Mucosa of descending colon (tissue), 3 donors: ENCODE data around the gene MRTFB. TPM values are rescaled to one million over a fixed set of nuclear protein-coding genes. Genes with fewer than 3 reads are reported as not detected.
A peak's percentile ranks its signal among the peaks of the same experiment; 100 is the strongest.

Source experiments
- ATAC-seq: fragments of 200-7000 bp; cut with Tn5 transposase; one replicate; pipeline ENCODE4 v1.9.1; 2020; ENCODE audit warnings: mild to moderate bottlenecking, moderate library complexity
- DNase-seq, 3 donors: peaks; one replicate each; pipeline ENCODE4 v3.0.0-alpha.2; 2020
- H3K36me3 ChIP-seq: fragments of 200-600 bp; one replicate; pipeline ENCODE4 v1.8.0; 2021; ENCODE audit warnings: low read depth, mild to moderate bottlenecking
- H3K4me1 ChIP-seq: fragments of 200-600 bp; one replicate; pipeline ENCODE4 v1.8.0; 2021; ENCODE audit warnings: low read depth, mild to moderate bottlenecking
- H3K4me3 ChIP-seq: fragments of 200-600 bp; one replicate; pipeline ENCODE4 v1.8.0; 2021; ENCODE audit warnings: mild to moderate bottlenecking
- H3K9me3 ChIP-seq: fragments of 200-600 bp; one replicate; pipeline ENCODE4 v1.8.0; 2021; ENCODE audit warnings: mild to moderate bottlenecking
- intact Hi-C, 2 donors: fragments of 100-400 bp; cut with DNase I in 1 of 2; cut with micrococcal nuclease in 1 of 2; formaldehyde crosslinking; loops; one replicate each; pipeline versions ENCODE4 v1.11.0 to v1.11.1; 2022; cut with DNase I, micrococcal nuclease
- total RNA-seq, 3 donors: library from RNA; stranded (reverse); fragmentation: NEBNext Ultra II Directional in 2 of 3; extraction: Animal tissue kit (Norgen Biotek cat#: 25700) in 2 of 3; gene quantifications; one replicate each; pipeline versions ENCODE4 v1.2.1 to v1.2.4, GENCODE V29; 2021 to 2023
- TF ChIP-seq, protein P1 (sequence below): fragments of 200-600 bp; IDR thresholded peaks from one replicate; pipeline ENCODE4 v1.8.0; 2022; ENCODE audit warnings: antibody characterized with exemption, mild to moderate bottlenecking
- donor health status: DM: no; HTN: no; CAD: no; lungs with moderate emphysema.
- donor health status: DM: no; HTN: no; CAD: no.
- donor health status: DM: no; HTN: yes; CAD: no.

Gene MRTFB
- total RNA-seq, 3 donors from 2014 or later, result 40.0 to 49.9 (median 40.0) TPM

DNA sequence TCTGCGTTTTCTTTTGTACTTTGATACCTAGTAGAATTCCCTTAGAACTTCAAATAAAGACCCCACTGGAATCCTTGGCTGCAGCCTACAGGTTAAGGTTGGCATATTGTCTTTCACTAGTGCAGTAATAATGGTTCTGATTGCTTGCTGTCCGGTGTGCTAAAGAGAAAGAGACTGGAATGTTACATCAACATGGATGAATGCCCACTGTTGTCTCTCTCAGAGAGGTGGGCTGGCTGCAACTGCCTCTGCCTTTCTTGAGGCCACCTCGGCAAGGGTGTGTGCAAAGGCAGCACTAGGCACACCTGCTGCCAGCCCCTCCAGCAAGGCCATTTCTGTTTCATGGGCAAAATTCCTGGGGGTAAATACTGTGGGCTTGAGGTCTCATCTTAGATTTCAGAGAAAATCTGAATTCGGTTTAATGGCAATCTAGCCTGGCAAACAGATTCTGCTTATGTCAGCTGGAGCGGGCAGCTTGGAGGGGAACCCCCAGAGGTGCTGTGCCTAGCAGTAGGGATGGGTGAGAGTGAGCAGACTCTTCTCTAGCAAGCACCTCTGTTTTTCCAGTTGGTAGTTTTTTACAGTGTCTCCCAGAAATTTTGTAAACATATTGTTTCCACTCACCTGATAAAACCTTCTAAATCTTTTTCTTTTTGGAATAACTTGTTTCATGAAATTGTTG lies 54.0 kb downstream of the MRTFB start:
- Histone ChIP-seq H3K36me3 (no peaks in the 10 kb centered on the region), H3K4me1 (no peaks in the 10 kb centered on the region), H3K9me3 (no peaks in the 10 kb centered on the region), H3K4me3 (no peak overlapping the region)
- ATAC-seq (no peak), DNase-seq (no peak)
- intact Hi-C loops, result no loop called here
- TF ChIP-seq, protein P1, sequence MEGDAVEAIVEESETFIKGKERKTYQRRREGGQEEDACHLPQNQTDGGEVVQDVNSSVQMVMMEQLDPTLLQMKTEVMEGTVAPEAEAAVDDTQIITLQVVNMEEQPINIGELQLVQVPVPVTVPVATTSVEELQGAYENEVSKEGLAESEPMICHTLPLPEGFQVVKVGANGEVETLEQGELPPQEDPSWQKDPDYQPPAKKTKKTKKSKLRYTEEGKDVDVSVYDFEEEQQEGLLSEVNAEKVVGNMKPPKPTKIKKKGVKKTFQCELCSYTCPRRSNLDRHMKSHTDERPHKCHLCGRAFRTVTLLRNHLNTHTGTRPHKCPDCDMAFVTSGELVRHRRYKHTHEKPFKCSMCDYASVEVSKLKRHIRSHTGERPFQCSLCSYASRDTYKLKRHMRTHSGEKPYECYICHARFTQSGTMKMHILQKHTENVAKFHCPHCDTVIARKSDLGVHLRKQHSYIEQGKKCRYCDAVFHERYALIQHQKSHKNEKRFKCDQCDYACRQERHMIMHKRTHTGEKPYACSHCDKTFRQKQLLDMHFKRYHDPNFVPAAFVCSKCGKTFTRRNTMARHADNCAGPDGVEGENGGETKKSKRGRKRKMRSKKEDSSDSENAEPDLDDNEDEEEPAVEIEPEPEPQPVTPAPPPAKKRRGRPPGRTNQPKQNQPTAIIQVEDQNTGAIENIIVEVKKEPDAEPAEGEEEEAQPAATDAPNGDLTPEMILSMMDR, result no peak

DNA sequence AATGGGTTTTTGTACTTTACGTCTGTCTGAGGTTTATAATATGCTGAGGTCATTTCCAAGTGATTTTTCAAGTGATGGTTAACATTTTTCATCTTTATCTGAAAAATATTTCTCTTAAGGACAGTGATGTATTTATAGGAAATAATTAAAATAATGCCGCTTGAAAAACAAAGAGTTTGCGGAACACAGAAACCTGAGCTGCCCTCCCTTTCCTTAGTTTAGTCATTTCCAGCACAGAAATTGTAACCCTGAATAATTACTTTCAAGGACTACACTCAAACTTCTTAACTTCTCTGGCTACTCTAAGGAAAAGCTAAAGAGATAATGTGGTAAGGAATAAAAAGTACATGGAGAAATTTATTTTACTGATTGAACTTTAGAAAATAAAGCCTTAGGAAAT lies 54.6 kb downstream of the MRTFB start:
- no peaks in the 10 kb centered on the region for H3K9me3 ChIP-seq
- no peaks in the 10 kb centered on the region for H3K4me1 ChIP-seq
- intact Hi-C loops, result no loop called here
- TF ChIP-seq, protein P1, result no peak
- H3K4me3 ChIP-seq, result no peak overlapping the region
- no peaks in the 10 kb centered on the region for H3K36me3 ChIP-seq
- ATAC-seq (no peak), DNase-seq (no peak)

DNA sequence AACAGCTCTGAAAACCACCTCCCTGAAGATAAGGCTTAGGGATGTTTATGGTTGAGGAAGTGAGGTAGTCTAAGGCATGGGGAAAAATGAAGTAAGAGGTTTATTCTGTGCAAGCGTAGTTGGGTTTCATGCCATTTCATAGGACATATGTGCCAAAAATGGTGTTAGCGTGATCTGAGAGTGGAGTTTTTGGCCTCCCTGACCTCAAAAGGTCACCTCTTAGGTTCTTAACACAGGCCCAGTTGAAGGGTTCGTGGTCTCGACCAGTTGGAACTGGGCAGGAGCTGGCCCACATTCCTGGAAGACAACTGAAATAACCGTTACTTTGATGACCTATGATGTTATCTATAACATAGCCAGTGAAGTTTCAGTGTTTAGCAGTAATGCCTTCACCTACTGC lies 57.0 kb downstream of the MRTFB start:
- no peaks in the 10 kb centered on the region for H3K9me3 ChIP-seq
- no peak overlapping the region for H3K4me3 ChIP-seq
- H3K36me3 ChIP-seq, result no peaks in the 10 kb centered on the region
- peaks cover 10% of the 10 kb centered on the region for H3K4me1 ChIP-seq
- intact Hi-C loops, result no loop called here
- TF ChIP-seq, protein P1, result no peak
- ATAC-seq, result no peak
- DNase-seq, result no peak

DNA sequence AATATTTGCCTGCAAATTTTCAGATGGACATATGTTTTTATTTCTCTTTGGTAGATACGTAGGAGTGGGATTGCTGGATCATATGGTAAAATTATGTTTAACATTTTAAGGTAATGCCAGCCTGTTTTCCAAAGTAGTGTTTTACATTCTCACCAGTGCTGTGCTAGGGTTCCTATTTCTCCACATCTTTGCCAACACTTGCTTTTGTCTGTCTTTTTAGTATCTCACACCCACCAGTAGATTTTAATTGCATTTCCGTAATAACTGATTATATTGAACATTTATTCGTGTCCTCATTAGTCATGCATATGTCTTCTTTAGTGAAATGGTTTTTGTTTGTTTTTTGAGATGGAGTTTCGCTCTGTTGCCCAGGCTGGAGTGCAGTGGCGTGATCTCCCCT lies 58.4 kb downstream of the MRTFB start:
- H3K4me3 ChIP-seq, result no peak overlapping the region
- DNase-seq, result no peak
- H3K36me3 ChIP-seq, result no peaks in the 10 kb centered on the region
- TF ChIP-seq, protein P1, result no peak
- intact Hi-C loops, result no loop called here
- H3K9me3 ChIP-seq, result no peaks in the 10 kb centered on the region
- ATAC-seq, result no peak
- peaks cover 10% of the 10 kb centered on the region for H3K4me1 ChIP-seq

DNA sequence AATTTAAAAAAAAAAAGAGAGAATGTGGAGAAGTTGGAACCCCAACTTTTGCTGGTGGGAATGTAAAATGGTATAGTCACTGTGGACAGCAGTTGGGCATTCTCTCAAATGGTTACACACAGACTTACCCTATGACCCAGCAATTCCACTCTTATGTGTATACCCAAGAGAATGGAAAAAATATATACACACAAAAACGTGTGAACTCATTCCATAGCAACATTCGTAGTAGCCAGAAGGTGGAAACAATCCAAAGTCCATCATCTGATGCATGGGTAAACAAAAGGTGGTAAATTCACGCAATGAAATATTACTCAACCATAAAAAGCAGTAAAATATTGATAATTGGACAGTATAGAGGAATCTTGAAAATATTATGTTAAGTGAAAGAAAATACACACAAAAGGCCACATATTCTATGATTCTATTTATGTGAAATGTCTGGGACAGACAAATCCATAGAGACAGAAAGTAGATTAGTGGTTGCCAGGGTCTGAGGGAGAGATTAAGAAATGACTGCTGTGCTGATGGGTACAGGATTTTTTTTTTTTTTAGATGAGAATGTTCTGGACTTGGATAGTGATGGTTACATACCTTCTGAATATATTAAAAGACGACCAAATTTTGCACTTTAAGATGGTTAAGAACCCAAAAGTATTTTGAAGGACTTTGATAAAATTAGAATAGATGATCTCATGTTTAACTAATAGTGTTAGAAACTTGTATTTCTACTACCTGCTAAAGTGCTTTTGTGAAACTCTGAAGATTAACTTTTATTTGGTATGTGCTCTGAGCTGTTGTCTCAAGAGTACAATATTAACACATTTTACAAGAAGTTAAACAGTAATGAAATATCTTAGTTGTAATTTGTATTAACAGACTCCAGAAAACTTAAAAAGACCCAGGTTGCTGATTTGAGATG lies 60.9 kb downstream of the MRTFB start:
- peak; percentile 87 for ATAC-seq
- intact Hi-C loops, result no loop called here
- H3K36me3 ChIP-seq, result no peaks in the 10 kb centered on the region

More for the DNA sequence above, 60.9 kb downstream of the MRTFB start:
- TF ChIP-seq, protein P1, result no peak
- peaks cover 10% of the 10 kb centered on the region for H3K4me1 ChIP-seq
- DNase-seq, result peak in 1 of 3 donors; percentile 7
- H3K9me3 ChIP-seq, result no peaks in the 10 kb centered on the region
- H3K4me3 ChIP-seq, result no peak overlapping the region
